Gastroesophageal sphincter (tissue), 4 donors: ENCODE measurements around the gene MRPS18A. TPM values are rescaled to one million over a fixed set of nuclear protein-coding genes. Genes with fewer than 3 reads are reported as not detected.

Experiments
- ATAC-seq: fragments of 150-250 bp; one replicate; pipeline ENCODE4 v1.9.1; 2016; ENCODE audit warnings: mild to moderate bottlenecking, moderate library complexity
- H3K27ac ChIP-seq, 4 donors: fragments of 200-600 bp; sonication (generic) in 3 of 4; 1 replicate in 3 of 4; 2 replicates in 1 of 4; pipeline ENCODE4 v1.5.1; 2016 to 2019
- H3K27me3 ChIP-seq: fragments of 200-600 bp; sonication (generic); one replicate; pipeline ENCODE4 v1.5.1; 2019
- H3K36me3 ChIP-seq, 2 donors: fragments of 200-600 bp; sonication (generic); one replicate each; pipeline ENCODE4 v1.5.1; 2019; ENCODE audit warnings: control low read depth in 1 of 2
- H3K4me1 ChIP-seq, 3 donors: fragments of 200-600 bp; sonication (generic); 1 replicate in 2 of 3; 2 replicates in 1 of 3; pipeline ENCODE4 v1.5.1; 2016 to 2019; ENCODE audit warnings: control low read depth in 2 of 3
- H3K4me3 ChIP-seq, 2 donors: fragments of 200-600 bp; sonication (generic); one replicate each; pipeline ENCODE4 v1.5.1; 2019; ENCODE audit warnings: mild to moderate bottlenecking in 1 of 2, moderate library complexity in 1 of 2
- H3K9me3 ChIP-seq, 3 donors: fragments of 200-600 bp; sonication (generic); one replicate each; pipeline ENCODE4 v1.5.1; 2017 to 2019; ENCODE audit warnings: control low read depth in 2 of 3
- CTCF ChIP-seq, 4 experiments: fragments of 200-600 bp in 2 of 4; fragments of 450-650 bp in 2 of 4; sonication (generic) in 1 of 4; IDR thresholded peaks; one replicate each; pipeline ENCODE4 v1.5.1; 2017 to 2019; ENCODE audit warnings: antibody characterized with exemption in 4 of 4, mild to moderate bottlenecking in 2 of 4, moderate library complexity in 2 of 4
- EP300 ChIP-seq: sonication (generic); formaldehyde crosslinking; IDR thresholded peaks from one replicate; pipeline ENCODE4 v1.6.1; 2017; ENCODE audit warnings: antibody characterized with exemption, mild to moderate bottlenecking
- POLR2A ChIP-seq, 2 donors: fragments of 450-650 bp; IDR thresholded peaks; one replicate each; pipeline ENCODE4 v1.6.1; 2017; ENCODE audit warnings: antibody characterized with exemption in 2 of 2, mild to moderate bottlenecking in 2 of 2, moderate library complexity in 1 of 2
- POLR2AphosphoS5 ChIP-seq: sonication (generic); formaldehyde crosslinking; IDR thresholded peaks from one replicate; pipeline ENCODE4 v1.6.1; 2017; ENCODE audit warnings: antibody characterized with exemption
- WGBS, 2 donors: methylation state at CpG; one replicate each; pipeline ENCODE4 v1.1.5; 2018; ENCODE audit warnings: low coverage in 1 of 2; 5-methylcytosine and 5-hydroxymethylcytosine counted together
- total RNA-seq, 4 donors: library from RNA; depleted of rRNA; stranded (reverse); fragments of >200 nt; gene quantifications; one replicate each; pipeline ENCODE4 v1.1.0, GENCODE V29; 2016

The MRPS18A gene
- total RNA-seq, 4 donors from 2014 or later = 36.3 to 47.3 (median 38.6) TPM

- H3K9me3 ChIP-seq = no peaks in the 10 kb centered on the region
- peaks cover 0 to 37% of the 10 kb centered on the region in 2 donors for H3K36me3 ChIP-seq
- WGBS, 2 donors = 17 to 67% methylated on average over 1 of the region's 1 CpG
- H3K27ac ChIP-seq = no peak overlapping the region
- TF ChIP-seq POLR2A (IDR thresholded peaks at IDR 0.05) (no peak), EP300 (no peak), POLR2AphosphoS5 (no peak), CTCF (IDR thresholded peaks at IDR 0.05) (no peak)
- no peak overlapping the region for H3K4me3 ChIP-seq
- no peaks in the 10 kb centered on the region for H3K27me3 ChIP-seq
- H3K4me1 ChIP-seq = peaks cover 5 to 49% (median 20%) of the 10 kb centered on the region in 3 donors
- no peak for ATAC-seq
Measured at GRCh38 chr6:43683708-43684455, 3.7 kb downstream of the MRPS18A start.

GRCh38 chr6:43682724-43683429, 4.7 kb downstream of the MRPS18A start:
- TF ChIP-seq CTCF (IDR thresholded peaks at IDR 0.05) (no peak), EP300 (no peak), POLR2A (IDR thresholded peaks at IDR 0.05) (no peak), POLR2AphosphoS5 (no peak)

GRCh38 chr6:43681303-43681702, 6.3 kb downstream of the MRPS18A start:
- Histone ChIP-seq H3K36me3 (peaks cover 0 to 63% of the 10 kb centered on the region in 2 donors), H3K9me3 (no peaks in the 10 kb centered on the region), H3K4me1 (peaks cover 0 to 31% (median 8%) of the 10 kb centered on the region in 3 donors), H3K4me3 (no peak overlapping the region), H3K27me3 (no peaks in the 10 kb centered on the region), H3K27ac (no peak overlapping the region)
- TF ChIP-seq POLR2AphosphoS5 = no peak
- TF ChIP-seq EP300 = no peak
- 91 to 100% methylated on average over 1 to 4 of the region's 5 CpGs for WGBS, 2 donors
- no peak for ATAC-seq

More at GRCh38 chr6:43682724-43683429, 4.7 kb downstream of the MRPS18A start:
- Histone ChIP-seq H3K27ac (no peak overlapping the region), H3K36me3 (peaks cover 0 to 47% of the 10 kb centered on the region in 2 donors), H3K9me3 (no peaks in the 10 kb centered on the region), H3K4me3 (no peak overlapping the region), H3K4me1 (peaks cover 5 to 41% (median 15%) of the 10 kb centered on the region in 3 donors), H3K27me3 (no peaks in the 10 kb centered on the region)
- WGBS, 2 donors = 57 to 77% methylated on average over 5 to 7 of the region's 8 CpGs
- no peak for ATAC-seq

GRCh38 chr6:43680308-43681200, 7.0 kb downstream of the MRPS18A start:
- Histone ChIP-seq H3K27ac (no peak overlapping the region), H3K4me3 (no peak overlapping the region), H3K36me3 (peaks cover 0 to 70% of the 10 kb centered on the region in 2 donors), H3K27me3 (no peaks in the 10 kb centered on the region), H3K9me3 (no peaks in the 10 kb centered on the region), H3K4me1 (peaks cover 0 to 24% (median 5%) of the 10 kb centered on the region in 3 donors)
- TF ChIP-seq EP300 = no peak
- TF ChIP-seq POLR2A (IDR thresholded peaks at IDR 0.05) = no peak
- no peak for TF ChIP-seq CTCF (IDR thresholded peaks at IDR 0.05)
- no peak for TF ChIP-seq POLR2AphosphoS5
- 53 to 56% methylated on average over 2 to 6 of the region's 11 CpGs for WGBS, 2 donors
- no peak for ATAC-seq

GRCh38 chr6:43679057-43679456, 8.5 kb downstream of the MRPS18A start:
- no peak for ATAC-seq
- TF ChIP-seq EP300 = no peak
- TF ChIP-seq POLR2AphosphoS5 = no peak
- TF ChIP-seq POLR2A (IDR thresholded peaks at IDR 0.05) = no peak
- no peak for TF ChIP-seq CTCF (IDR thresholded peaks at IDR 0.05)
- Histone ChIP-seq H3K36me3 (peaks cover 0 to 85% of the 10 kb centered on the region in 2 donors), H3K27ac (no peak overlapping the region), H3K4me3 (no peak overlapping the region), H3K27me3 (no peaks in the 10 kb centered on the region), H3K9me3 (no peaks in the 10 kb centered on the region), H3K4me1 (peaks cover 0 to 9% (median 5%) of the 10 kb centered on the region in 3 donors)
- 84 to 93% methylated on average over 5 to 6 of the region's 6 CpGs for WGBS, 2 donors
